CD4-positive, alpha-beta T cell treated with Interleukin-6 at 100 ng/mL for 8 hours (primary cell): ENCODE results near the gene FCN2.

Source experiments
- DNase-seq: peaks from one replicate; pipeline ENCODE4 v3.0.0-alpha.2; 2020; ENCODE audit warnings: mixed read lengths, low spot score

The FCN2 gene

DNA sequence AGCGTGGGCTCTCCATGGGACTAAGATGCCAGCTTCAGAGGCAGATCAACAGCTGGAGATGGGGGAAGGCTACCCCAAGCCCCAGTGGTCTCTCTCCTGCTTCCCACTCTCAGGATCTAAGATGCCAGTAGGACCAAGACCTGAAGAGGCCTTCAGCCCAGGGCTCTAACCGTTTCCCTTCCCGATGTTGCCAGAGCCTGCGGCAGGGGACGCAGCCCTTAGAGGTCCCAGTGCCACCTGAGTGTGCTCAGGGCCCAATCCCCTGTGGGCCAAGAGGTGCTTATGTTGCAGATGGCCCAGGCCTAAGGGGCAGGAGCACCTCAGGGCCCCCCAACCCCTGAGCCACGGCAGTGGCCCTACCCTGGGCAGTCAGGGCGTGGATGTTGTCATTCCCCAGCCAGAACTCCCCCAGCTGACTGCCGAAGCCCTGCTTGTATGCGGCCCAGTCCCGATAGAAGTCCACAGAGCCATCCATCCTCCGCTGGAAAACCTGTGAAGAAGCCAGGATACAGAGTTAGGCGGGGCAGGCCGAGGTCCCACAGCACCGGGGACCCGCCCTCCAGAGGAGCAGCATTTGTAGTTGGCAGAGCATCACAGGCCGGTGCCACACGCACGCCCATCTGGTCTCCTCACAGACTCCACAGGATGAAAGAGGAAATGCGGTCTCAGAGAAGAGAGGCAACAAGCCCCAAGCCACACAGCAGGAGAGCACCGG lies 31.7 kb downstream of the FCN2 start:
- no peak for DNase-seq

DNA sequence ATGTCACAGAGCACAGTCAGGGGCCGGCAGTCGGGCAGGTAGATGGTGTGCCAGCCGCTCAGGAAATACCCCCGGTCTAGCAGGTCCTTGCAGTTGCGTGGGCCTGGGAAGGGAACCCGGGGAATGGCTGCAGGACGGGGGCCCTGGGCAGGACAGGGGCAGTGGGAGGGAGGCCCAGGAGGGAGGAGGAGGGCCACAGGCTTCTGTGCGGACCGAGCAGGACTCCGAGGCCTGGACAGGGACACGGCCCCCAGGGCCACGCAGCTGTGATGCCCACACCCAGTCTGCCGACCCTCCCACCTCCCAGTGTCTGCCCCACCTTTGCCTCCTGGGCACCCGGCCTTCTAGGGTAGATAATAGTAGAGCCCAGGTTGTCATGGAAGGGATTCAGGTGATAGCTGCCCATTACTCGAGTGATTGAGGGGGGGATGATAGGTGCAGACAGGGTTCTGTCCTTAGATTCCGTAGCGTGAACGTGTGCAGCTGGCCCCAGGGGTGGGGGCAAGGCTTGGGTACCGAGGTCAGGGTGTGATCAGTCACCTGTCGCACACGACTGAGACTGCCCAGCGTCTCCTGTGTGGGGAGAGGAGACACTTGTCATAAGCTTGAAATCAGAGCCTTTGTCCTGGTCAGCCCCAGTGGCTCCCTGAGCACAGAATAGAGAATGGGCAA lies 32.6 kb downstream of the FCN2 start:
- no peak for DNase-seq

DNA sequence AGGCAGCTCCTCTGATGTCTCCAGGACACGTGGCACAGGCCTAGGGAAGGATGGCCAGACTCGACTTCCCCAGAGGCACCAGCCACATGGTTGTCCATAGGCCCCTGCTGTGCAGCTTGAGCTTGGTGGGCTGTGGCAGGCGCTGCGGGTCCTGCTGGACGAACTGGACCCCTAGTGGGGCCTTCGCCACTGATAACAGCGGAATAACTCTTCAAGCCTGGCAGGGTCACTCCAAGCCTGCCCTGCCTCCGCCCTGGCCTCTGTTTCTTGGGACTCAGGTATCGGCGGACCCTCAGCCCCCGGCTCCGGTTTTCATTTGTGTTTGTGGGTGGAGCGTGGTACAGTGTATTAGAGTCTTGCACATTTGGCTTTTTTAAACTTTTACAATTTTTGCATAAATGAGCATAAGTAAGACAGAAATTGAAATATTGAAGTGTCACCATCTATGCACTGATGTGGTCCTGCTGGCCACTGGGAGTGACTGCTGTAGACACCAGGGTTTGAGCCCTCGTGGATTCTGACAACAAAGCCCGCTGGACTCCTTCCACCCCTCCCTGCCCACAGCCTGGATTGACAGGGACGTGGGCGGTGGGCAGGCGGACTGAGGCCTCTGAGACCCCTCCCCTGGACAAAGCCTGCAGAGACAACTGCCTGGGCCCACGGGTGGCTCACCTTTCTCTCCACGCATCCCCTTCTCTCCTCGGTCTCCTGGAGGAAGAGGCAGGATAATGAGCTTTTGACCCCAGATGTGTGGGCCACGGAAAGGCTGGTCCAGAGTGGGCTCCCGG lies 33.3 kb downstream of the FCN2 start:
- no peak for DNase-seq

- no peak for DNase-seq
These were observed 33.9 kb downstream of the FCN2 start for GRCh38 chr9:134914501-134914834.

DNA sequence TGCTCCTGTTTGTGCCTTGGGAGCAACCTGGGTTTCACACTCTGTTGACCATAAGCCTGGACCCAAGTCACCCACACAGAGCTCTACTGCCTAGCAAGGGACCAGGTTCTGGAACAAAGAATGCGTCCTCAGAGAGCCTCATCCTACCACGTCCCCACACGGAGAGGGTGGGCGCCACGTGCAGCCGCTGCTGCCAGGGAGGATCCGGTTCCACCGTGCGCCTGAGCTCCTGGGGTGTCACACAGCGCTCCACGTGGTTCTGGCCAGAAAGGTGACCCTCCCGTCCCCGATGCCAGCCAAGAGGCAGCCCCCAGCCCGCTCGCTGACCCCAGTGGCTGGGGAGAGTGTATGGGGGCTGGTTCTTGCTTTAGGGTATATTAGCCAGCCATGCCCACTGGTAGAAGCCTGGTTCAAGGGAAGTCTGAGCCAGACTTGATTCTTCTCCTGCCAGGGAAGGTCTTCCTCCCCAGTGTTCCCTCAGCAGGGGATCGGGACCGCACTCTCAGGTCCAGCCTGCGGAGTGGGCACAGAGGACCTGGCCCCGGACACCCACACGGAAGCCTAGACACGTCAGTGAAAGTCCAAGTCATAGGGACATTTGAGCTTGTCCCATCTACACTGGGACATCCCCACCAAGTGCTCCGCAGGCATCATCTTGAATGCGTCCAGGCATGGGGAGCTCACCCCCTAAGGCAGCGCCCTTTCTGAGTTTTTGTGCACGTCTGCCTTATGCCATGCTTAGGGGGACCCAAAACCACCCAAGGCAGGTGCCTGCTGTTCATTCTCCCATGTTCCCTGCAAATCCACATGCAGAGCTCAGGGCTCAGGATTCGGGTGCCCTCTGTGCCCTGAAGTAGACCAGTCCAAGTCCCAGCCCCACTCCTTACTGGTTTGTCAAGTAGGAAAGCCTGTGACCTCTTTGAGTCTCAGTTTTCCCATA lies 34.7 kb downstream of the FCN2 start:
- DNase-seq = no peak

- DNase-seq = no peak
These were observed 35.6 kb downstream of the FCN2 start for GRCh38 chr9:134916161-134916665.

- no peak for DNase-seq
These were observed 37.1 kb downstream of the FCN2 start, which contains the start of gene FCN1 for GRCh38 chr9:134917431-134918373. Gene FCN1 (minus strand): TSS chr9:134917912. CDS start chr9:134917871, 41 bp downstream.

GRCh38 chr9:134918646-134919045 lies 38.0 kb downstream of the FCN2 start:
- no peak for DNase-seq

- no peak for DNase-seq
These were observed 38.7 kb downstream of the FCN2 start for GRCh38 chr9:134919303-134919702.

DNA sequence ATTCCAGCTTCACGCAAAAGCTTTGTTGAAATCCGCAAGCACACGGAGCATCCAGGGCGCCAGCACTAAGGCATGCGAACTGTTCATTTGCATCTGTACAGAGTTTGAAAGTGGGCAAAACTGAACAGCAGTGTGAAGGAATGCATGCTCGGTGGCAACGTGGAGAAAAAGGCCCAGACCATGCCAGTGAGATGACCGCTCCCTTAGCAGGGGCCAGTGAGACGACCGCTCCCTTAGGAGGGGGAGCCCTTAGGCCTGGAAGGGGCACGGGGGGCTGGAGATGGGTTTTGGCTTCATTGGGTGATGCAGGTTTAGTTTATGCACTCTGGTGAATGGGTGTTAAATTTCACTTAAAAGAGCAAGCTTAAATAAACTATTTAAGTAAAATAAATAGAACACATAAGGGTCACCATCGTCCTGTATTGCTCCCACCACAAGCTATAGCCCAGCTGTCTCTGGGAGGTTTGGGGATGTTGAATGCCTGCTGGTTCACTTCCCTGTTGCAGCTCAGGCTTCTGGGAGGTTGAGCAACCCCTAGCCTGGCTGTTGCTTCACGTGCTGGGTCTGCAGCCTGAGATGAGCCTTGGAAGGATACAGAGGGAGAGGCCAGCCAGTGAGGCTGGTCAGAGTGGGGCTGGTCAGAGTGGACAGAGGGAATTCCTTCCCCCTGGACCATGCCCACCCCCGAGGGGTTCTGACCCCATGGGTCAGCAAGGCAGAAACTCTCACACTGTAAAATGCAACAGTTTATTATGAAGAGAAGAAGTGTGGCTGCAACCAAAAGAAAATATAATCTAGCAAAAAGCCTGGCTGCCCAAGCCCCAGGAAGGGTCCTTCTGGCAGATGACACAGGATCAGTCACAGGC lies 41.7 kb downstream of the FCN2 start:
- no peak for DNase-seq

- DNase-seq = no peak
These were observed 42.3 kb downstream of the FCN2 start for GRCh38 chr9:134922932-134923240.

GRCh38 chr9:134923466-134923865 lies 42.9 kb downstream of the FCN2 start:
- no peak for DNase-seq

GRCh38 chr9:134925011-134925511 lies 44.5 kb downstream of the FCN2 start:
- DNase-seq = no peak

DNA sequence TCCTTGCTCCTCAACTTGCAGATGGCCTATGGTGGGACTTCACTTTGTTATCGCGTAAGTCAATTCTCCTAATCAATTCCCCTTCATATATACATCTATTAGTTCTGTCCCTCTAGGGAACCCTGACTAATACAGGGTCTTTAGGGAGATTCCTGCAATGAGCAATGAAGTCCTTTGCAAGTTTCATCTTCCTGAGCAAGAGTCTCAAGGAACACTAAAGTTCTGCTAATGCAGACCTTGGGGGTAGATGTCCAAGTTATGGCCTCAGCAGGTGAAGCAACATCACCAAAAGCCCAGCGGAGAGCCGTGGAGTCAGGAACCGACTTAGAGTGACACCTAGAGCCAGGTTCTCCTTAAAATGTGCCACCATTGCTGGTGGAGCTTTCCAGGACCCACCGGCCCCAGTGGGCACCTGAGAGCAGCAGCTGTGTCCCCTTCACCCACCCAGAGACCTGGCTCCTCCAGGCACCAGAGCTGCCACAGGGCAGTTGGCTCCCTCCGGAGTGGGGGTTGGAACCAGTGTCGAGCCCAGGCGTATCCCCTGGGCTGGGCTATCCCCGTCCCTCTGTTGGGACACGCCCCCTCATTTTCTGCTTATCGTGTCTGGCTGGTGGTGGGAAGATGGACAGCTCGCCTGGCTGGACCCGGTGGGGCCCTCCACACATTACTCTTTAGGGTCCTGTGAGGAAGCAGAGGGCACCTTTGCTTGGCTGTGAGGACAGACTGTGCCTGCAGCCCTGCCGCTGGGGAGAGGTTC lies 48.0 kb downstream of the FCN2 start:
- DNase-seq = no peak

DNA sequence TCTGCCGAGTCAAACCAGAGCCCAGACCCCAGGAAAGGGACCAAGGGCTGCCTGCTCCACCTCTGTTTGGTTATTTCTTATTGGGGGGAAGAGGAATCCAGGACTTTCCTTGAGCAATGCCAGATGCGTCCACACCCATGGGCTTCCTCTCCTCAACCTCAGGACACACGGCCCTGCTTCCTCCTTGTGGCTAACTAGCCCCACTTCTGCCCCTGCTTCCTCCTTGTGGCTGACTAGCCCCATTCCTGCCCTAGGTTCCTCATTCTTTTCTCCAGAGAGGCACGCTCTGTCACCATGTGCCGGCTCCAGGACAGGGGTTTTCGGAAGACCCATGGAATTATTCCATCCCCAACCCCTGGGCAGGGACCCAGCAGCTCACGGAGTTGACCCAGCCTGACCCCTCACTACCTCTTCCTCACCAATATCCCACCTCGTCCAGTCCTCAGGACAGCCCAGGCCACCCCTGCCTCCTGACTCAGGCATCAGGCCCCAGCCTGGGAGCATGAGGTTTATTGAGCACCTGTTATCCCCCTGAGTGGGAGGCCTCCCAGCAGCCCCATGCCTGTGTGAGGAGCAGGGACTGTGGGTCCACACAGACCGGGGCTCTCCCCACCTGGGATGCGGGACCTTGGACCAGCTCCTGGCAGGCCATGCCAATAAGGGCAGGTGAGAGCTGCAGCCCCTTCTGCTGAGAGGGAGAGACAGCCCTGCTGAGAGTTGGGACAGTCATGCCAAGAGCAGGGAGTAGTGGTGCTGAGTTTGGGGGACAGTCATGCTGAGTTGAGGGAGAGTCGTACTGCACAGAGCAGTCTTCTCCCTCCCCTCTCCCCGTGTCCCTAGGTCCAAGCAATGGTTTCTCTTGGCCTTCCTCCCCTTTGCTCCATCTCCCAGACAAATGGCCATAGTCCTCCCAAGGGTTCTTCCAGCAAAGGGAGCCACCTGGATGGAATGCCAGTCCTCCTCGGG lies 48.9 kb downstream of the FCN2 start:
- DNase-seq = no peak

- DNase-seq = no peak
These were observed 49.8 kb downstream of the FCN2 start for GRCh38 chr9:134930398-134930797.

DNA sequence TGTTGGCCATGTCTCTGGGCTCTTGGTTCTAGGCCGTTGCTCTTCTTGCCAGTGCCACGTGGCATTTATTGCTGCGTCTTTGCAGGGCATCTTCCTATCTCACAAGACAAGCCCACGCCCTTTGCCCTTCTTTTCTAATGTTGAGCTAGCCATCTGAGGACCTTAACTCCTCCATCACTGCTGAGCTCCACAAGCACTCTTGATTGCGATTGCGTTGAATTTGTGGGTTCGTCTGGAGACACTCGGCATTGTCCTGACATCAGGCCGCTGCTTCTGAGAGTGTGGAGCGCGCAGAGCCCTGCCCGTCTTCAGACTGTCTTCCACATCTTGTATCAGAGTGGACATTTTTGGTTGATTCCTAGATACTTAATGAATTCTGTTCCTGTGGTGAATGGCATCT lies 51.6 kb downstream of the FCN2 start:
- no peak for DNase-seq

DNA sequence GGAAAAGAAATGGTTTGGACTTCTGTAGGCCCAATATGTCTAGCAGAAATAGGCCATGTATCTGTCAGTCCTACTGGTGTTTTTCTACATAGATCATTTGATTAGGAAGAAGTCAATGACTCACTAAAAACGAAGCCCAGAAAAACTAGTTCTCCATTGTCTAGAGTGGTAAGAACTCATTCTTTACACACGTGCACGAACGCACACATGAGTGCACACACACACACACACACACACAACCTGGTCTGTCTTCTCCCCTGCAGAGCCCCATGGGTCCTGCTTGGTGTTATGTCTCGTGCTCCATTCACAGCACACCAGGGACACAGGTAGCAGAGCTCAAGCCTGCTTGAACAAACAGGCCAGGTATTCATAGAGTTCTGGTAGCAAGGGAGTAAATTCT lies 52.0 kb downstream of the FCN2 start:
- no peak for DNase-seq
